ENCODE measurements around the gene ANKRD42. TPM values are rescaled to one million over a fixed set of nuclear protein-coding genes. Genes with fewer than 3 reads are reported as not detected.
A peak's percentile ranks its signal among the peaks of the same experiment; 100 is the strongest.
"Not testable (repeated sequence)": the region's sequence is repeated elsewhere in the genome, so short reads cannot be mapped to it uniquely, and the experiment has no call there.

Gene ANKRD42
- polyA plus RNA-seq, 1 donor, result 5.7 TPM

- peak; percentile 9 for DNase-seq (ENCODE audit: low read depth)
Observed at GRCh38 chr11:83241291-83241946, 47.9 kb downstream of the ANKRD42 start.

GRCh38 chr11:83249445-83249844, 55.9 kb downstream of the ANKRD42 start:
- DNase-seq (ENCODE audit: low read depth), result no peak

- peak; percentile 20 for DNase-seq (ENCODE audit: low read depth)
Observed at GRCh38 chr11:83249972-83250593, 56.6 kb downstream of the ANKRD42 start.

GRCh38 chr11:83252266-83252665, 58.8 kb downstream of the ANKRD42 start:
- DNase-seq (ENCODE audit: low read depth), result no peak

GRCh38 chr11:83252941-83253340, 59.4 kb downstream of the ANKRD42 start:
- no peak for DNase-seq (ENCODE audit: low read depth)

GRCh38 chr11:83255366-83255765, 61.9 kb downstream of the ANKRD42 start:
- DNase-seq (ENCODE audit: low read depth), result no peak

GRCh38 chr11:83256602-83257340, 63.3 kb downstream of the ANKRD42 start:
- DNase-seq (ENCODE audit: low read depth), result no peak

GRCh38 chr11:83257761-83258168, 64.3 kb downstream of the ANKRD42 start:
- no peak for DNase-seq (ENCODE audit: low read depth)

- no peak for DNase-seq (ENCODE audit: low read depth)
Observed at GRCh38 chr11:83259559-83259958, 66.0 kb downstream of the ANKRD42 start.

- no peak for DNase-seq (ENCODE audit: low read depth)
Observed at GRCh38 chr11:83265331-83265730, 71.8 kb downstream of the ANKRD42 start.

GRCh38 chr11:83269080-83269479, 75.6 kb downstream of the ANKRD42 start:
- not testable (repeated sequence) for DNase-seq (ENCODE audit: low read depth)

GRCh38 chr11:83271734-83272133, 78.2 kb downstream of the ANKRD42 start:
- not testable (repeated sequence) for DNase-seq (ENCODE audit: low read depth)

- DNase-seq (ENCODE audit: low read depth), result no peak
Observed at GRCh38 chr11:83272627-83273026, 79.1 kb downstream of the ANKRD42 start.

GRCh38 chr11:83275888-83276641, 82.6 kb downstream of the ANKRD42 start:
- DNase-seq (ENCODE audit: low read depth), result no peak

- DNase-seq (ENCODE audit: low read depth), result no peak
Observed at GRCh38 chr11:83278351-83278750, 84.8 kb downstream of the ANKRD42 start.

- DNase-seq (ENCODE audit: low read depth), result no peak
Observed at GRCh38 chr11:83280256-83280655, 86.7 kb downstream of the ANKRD42 start.

- no peak for DNase-seq (ENCODE audit: low read depth)
Observed at GRCh38 chr11:83282084-83282716, 88.7 kb downstream of the ANKRD42 start.

- no peak for DNase-seq (ENCODE audit: low read depth)
Observed at GRCh38 chr11:83284501-83285150, 91.1 kb downstream of the ANKRD42 start.

- peak; percentile 22 for DNase-seq (ENCODE audit: low read depth)
Observed at GRCh38 chr11:83285151-83285770, 91.7 kb downstream of the ANKRD42 start.

GRCh38 chr11:83285771-83286528, 92.4 kb downstream of the ANKRD42 start, which contains the start of gene CCDC90B:
Gene CCDC90B (minus strand): TSS chr11:83286367. CDS start chr11:83285972, 395 bp downstream.
- peak; percentile 99 for DNase-seq (ENCODE audit: low read depth)
